Hepatocyte (in vitro differentiated cells): ENCODE data around the gene NOXRED1.

Source experiments
- CTCF ChIP-seq: fragments of 200-600 bp; sonication (generic); IDR thresholded peaks from 2 replicates; pipeline ENCODE4 v1.5.1; 2016; ENCODE audit warnings: antibody characterized with exemption, mild to moderate bottlenecking; ENCODE audit not compliant: poor library complexity
- EZH2phosphoT487 ChIP-seq: fragments of 200-600 bp; sonication (generic); IDR thresholded peaks from one replicate; pipeline ENCODE4 v1.6.1; 2018; ENCODE audit warnings: antibody characterized with exemption, mild to moderate bottlenecking, low read depth, moderate library complexity; ENCODE audit not compliant: unreplicated experiment, severe bottlenecking

GRCh38 chr14:77403768-77404167 is 19.6 kb downstream of the NOXRED1 start:
- no peak for TF ChIP-seq CTCF
- no peak for TF ChIP-seq EZH2phosphoT487
